GM12873 (cell line): ENCODE data around the gene ADAM8.
A peak's percentile ranks its signal among the peaks of the same experiment; 100 is the strongest.

Experiments used
- CTCF ChIP-seq: IDR thresholded peaks from 2 replicates; pipeline ENCODE4 v1.5.1; 2012; ENCODE audit warnings: low read depth, mild to moderate bottlenecking, moderate library complexity, low read length, control low read depth; ENCODE audit not compliant: insufficient read depth; ENCODE audit errors: missing control alignments

ADAM8 gene

GRCh38 chr10:133276435-133277201 is at the start of gene ADAM8:
Gene ADAM8, minus strand, starts transcription at chr10:133276868. Its CDS starts 51 bp downstream, at chr10:133276817.
- TF ChIP-seq CTCF: no peak

GRCh38 chr10:133326223-133326551 is 49.5 kb upstream of the ADAM8 start:
- TF ChIP-seq CTCF: no peak

GRCh38 chr10:133325440-133326222 is 49.0 kb upstream of the ADAM8 start:
- TF ChIP-seq CTCF: no peak

GRCh38 chr10:133324857-133325260 is 48.2 kb upstream of the ADAM8 start:
- no peak for TF ChIP-seq CTCF

- no peak for TF ChIP-seq CTCF
These were observed 47.6 kb upstream of the ADAM8 start for GRCh38 chr10:133324198-133324792.

GRCh38 chr10:133318494-133319127 is 41.9 kb upstream of the ADAM8 start:
- TF ChIP-seq CTCF: peak; percentile 69

- TF ChIP-seq CTCF: no peak
These were observed 40.1 kb upstream of the ADAM8 start for GRCh38 chr10:133316732-133317131.
